Endodermal cell (in vitro differentiated cells): Measurements from ENCODE around the gene GINS2. TPM values are rescaled to one million over a fixed set of nuclear protein-coding genes. Genes with fewer than 3 reads are reported as not detected.

Experiments
- DNase-seq: peaks from one replicate; pipeline ENCODE4 v3.0.0-alpha.2; 2017
- H3K27ac ChIP-seq: 2 replicates; pipeline ENCODE4 v1.5.1; 2013; ENCODE audit warnings: mild to moderate bottlenecking, low read depth, low read length, moderate library complexity
- H3K27me3 ChIP-seq: 2 replicates; pipeline ENCODE4 v1.6.1; 2013; ENCODE audit warnings: mild to moderate bottlenecking, low read length, moderate library complexity; ENCODE audit not compliant: insufficient read depth, control insufficient read depth, poor library complexity, severe bottlenecking
- H3K36me3 ChIP-seq: 2 replicates; pipeline ENCODE4 v1.7.0; 2013; ENCODE audit warnings: mild to moderate bottlenecking, low read length, moderate library complexity; ENCODE audit not compliant: control insufficient read depth, insufficient read depth
- H3K4me1 ChIP-seq: one replicate; pipeline ENCODE4 v1.7.0; 2013; ENCODE audit warnings: low read length; ENCODE audit not compliant: control insufficient read depth, insufficient read depth
- H3K4me3 ChIP-seq: 2 replicates; pipeline ENCODE4 v1.5.1; 2013; ENCODE audit warnings: mild to moderate bottlenecking, low read length, moderate library complexity
- H3K9ac ChIP-seq: 2 replicates; pipeline ENCODE4 v1.6.1; 2013; ENCODE audit warnings: mild to moderate bottlenecking, low read length, moderate library complexity; ENCODE audit not compliant: poor library complexity, severe bottlenecking; ENCODE audit errors: extremely low read depth
- H3K9me3 ChIP-seq: 2 replicates; pipeline ENCODE4 v1.6.1; 2013; ENCODE audit warnings: mild to moderate bottlenecking, low read length, moderate library complexity; ENCODE audit not compliant: control insufficient read depth
- H3K27ac Mint-ChIP-seq: 2 replicates; pipeline ENCODE4 v1.8.0; 2020; ENCODE audit warnings: mixed read lengths
- H3K27me3 Mint-ChIP-seq: 2 replicates; pipeline ENCODE4 v1.8.0; 2021; ENCODE audit warnings: mild to moderate bottlenecking, mixed read lengths; ENCODE audit not compliant: insufficient read depth
- H3K36me3 Mint-ChIP-seq: 2 replicates; pipeline ENCODE4 v1.8.0; 2020; ENCODE audit warnings: low read depth, mixed read lengths
- H3K4me1 Mint-ChIP-seq: 2 replicates; pipeline ENCODE4 v1.8.0; 2020; ENCODE audit warnings: mixed read lengths
- H3K4me3 Mint-ChIP-seq: 2 replicates; pipeline ENCODE4 v1.8.0; 2020; ENCODE audit warnings: mild to moderate bottlenecking, moderate library complexity, mixed read lengths
- H3K9me3 Mint-ChIP-seq: 2 replicates; pipeline ENCODE4 v1.8.0; 2020; ENCODE audit warnings: mild to moderate bottlenecking, mixed read lengths
- CTCF ChIP-seq: fragments of 200-600 bp; sonication (generic); conservative IDR thresholded peaks from 2 replicates; pipeline ENCODE4 v1.5.0; 2021; ENCODE audit warnings: antibody characterized with exemption, mild to moderate bottlenecking
- WGBS, 2 experiments: methylation state at CpG; one replicate each; pipeline versions ENCODE4 v1.1.5 to v1.1.7; 2013; ENCODE audit warnings: missing lambda C conversion rate in 2 of 2, mixed read lengths in 1 of 2; ENCODE audit not compliant: insufficient coverage in 1 of 2, insufficient read length in 1 of 2; 5-methylcytosine and 5-hydroxymethylcytosine counted together
- total RNA-seq, 2 donors: library from RNA; stranded (reverse); fragmentation: NEBNext Ultra II Directional in 1 of 2; extraction: Animal tissue kit (Norgen Biotek cat#: 25700) in 1 of 2; gene quantifications; 2 replicates in 1 of 2; 3 replicates in 1 of 2; pipeline ENCODE4 v1.2.1, GENCODE V29; 2021

The GINS2 gene
- total RNA-seq, 2 donors from 2014 or later: 32.8 to 42.3 TPM

- H3K4me3 Mint-ChIP-seq: no peak overlapping the region
- no peak overlapping the region for H3K4me3 ChIP-seq
- no peak for DNase-seq
- H3K27ac ChIP-seq: no peak overlapping the region
- no peaks in the 10 kb centered on the region for H3K9me3 Mint-ChIP-seq
- no peaks in the 10 kb centered on the region for H3K9me3 ChIP-seq
- peak overlapping the region; percentile 90 for H3K27ac Mint-ChIP-seq
- no peaks in the 10 kb centered on the region for H3K4me1 ChIP-seq
- H3K9ac ChIP-seq: no peak overlapping the region
- 91 to 98% methylated on average over 7 to 8 of the region's 8 CpGs for WGBS, 2 experiments
- TF ChIP-seq CTCF: no peak
- H3K36me3 Mint-ChIP-seq: peaks cover 80% of the 10 kb centered on the region
- no peaks in the 10 kb centered on the region for H3K27me3 Mint-ChIP-seq
- H3K4me1 Mint-ChIP-seq: no peaks in the 10 kb centered on the region
- peaks cover 94% of the 10 kb centered on the region for H3K36me3 ChIP-seq
- no peaks in the 10 kb centered on the region for H3K27me3 ChIP-seq
These were observed 29.4 kb downstream of the GINS2 start for GRCh38 chr16:85659336-85659735.

- H3K9ac ChIP-seq: no peak overlapping the region
- 94 to 97% methylated on average over 14 to 18 of the region's 18 CpGs for WGBS, 2 experiments
- no peak overlapping the region for H3K4me3 ChIP-seq
- H3K27me3 Mint-ChIP-seq: no peaks in the 10 kb centered on the region
- peaks cover 80% of the 10 kb centered on the region for H3K36me3 Mint-ChIP-seq
- H3K27ac Mint-ChIP-seq: no peak overlapping the region
- H3K9me3 Mint-ChIP-seq: no peaks in the 10 kb centered on the region
- no peaks in the 10 kb centered on the region for H3K9me3 ChIP-seq
- H3K27me3 ChIP-seq: no peaks in the 10 kb centered on the region
- no peaks in the 10 kb centered on the region for H3K4me1 ChIP-seq
- no peaks in the 10 kb centered on the region for H3K4me1 Mint-ChIP-seq
- TF ChIP-seq CTCF: no peak
- DNase-seq: no peak
- H3K36me3 ChIP-seq: peaks cover 94% of the 10 kb centered on the region
- H3K27ac ChIP-seq: peak overlapping the region; percentile 17
- no peak overlapping the region for H3K4me3 Mint-ChIP-seq
These were observed 30.0 kb downstream of the GINS2 start for GRCh38 chr16:85658504-85659326.

- WGBS, 2 experiments: 83 to 92% methylated on average over 3 of the region's 3 CpGs
- H3K27me3 Mint-ChIP-seq: no peaks in the 10 kb centered on the region
- no peak overlapping the region for H3K27ac Mint-ChIP-seq
- no peak for DNase-seq
- Histone ChIP-seq H3K4me3 (no peak overlapping the region), H3K27me3 (no peaks in the 10 kb centered on the region), H3K9ac (no peak overlapping the region), H3K27ac (no peak overlapping the region), H3K4me1 (no peaks in the 10 kb centered on the region), H3K9me3 (no peaks in the 10 kb centered on the region), H3K36me3 (peaks cover 91% of the 10 kb centered on the region)
- peaks cover 73% of the 10 kb centered on the region for H3K36me3 Mint-ChIP-seq
- H3K9me3 Mint-ChIP-seq: no peaks in the 10 kb centered on the region
- H3K4me3 Mint-ChIP-seq: no peak overlapping the region
- no peak for TF ChIP-seq CTCF
- no peaks in the 10 kb centered on the region for H3K4me1 Mint-ChIP-seq
These were observed 30.8 kb downstream of the GINS2 start for GRCh38 chr16:85657996-85658395.
